Stimulated activated CD8-positive, alpha-beta memory T cell treated with anti-CD3 and anti-CD28 coated beads, Interleukin-12 subunit alpha, Interleukin-12 subunit beta, amount 100 ng/mL, for 24 hours (primary cell): ENCODE data around the gene SLAMF8.

Experiments used
- DNase-seq: peaks from one replicate; pipeline ENCODE4 v3.0.0-alpha.2; 2020; ENCODE audit errors: extremely low read depth

The SLAMF8 gene

DNA sequence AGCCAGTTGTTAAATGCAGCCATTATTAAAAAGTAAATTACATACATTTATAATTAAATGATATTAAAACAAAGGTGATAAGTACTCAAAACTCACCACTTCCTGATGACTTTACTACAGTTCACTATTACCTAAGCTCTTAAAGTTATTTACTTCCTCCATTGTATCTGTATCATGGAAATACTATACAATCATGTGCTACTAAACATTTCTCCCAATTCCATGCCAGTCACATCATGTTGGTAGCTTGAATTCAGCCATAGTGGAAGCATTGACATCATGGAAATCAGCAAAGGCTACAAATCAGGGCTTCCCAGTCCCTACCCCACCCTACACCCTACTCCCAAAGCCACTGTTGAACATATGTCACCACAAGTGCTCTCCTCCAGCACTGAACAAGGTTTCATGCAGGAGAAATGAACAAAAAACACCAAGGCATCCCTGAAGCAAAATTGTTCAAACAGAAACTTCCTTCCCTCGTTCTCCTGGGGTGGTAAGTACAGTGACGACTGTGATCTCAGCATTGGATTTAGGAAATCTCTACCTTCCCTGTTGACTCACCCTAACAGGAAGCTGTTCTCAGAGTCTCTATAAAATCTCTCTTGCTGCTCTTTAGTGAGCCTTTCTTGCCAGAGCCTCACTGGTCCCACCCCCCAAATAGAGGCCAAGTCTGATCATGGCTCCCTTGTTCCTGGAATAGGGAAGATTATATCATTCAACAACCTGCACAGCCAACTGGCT is 23.1 kb downstream of the SLAMF8 start:
- no peak for DNase-seq

DNA sequence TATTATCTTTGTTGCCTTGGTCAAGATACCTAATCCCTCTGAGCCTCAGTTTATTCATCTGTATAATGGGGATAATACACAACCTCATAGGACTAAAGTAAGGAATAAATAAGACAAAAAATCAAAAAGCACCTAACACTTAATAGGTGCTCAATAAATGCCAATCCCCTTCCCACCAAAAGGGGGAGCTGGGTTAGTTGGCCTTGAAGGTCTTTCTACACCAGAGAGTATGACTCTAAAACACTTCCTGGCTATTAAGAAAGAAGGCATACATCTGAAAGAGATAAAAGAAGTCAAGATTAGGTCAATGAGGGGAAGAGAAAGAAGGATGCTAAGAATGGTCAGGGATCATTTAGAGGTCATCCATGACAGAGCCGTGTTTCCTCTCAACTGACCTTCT is 24.7 kb downstream of the SLAMF8 start:
- no peak for DNase-seq

DNA sequence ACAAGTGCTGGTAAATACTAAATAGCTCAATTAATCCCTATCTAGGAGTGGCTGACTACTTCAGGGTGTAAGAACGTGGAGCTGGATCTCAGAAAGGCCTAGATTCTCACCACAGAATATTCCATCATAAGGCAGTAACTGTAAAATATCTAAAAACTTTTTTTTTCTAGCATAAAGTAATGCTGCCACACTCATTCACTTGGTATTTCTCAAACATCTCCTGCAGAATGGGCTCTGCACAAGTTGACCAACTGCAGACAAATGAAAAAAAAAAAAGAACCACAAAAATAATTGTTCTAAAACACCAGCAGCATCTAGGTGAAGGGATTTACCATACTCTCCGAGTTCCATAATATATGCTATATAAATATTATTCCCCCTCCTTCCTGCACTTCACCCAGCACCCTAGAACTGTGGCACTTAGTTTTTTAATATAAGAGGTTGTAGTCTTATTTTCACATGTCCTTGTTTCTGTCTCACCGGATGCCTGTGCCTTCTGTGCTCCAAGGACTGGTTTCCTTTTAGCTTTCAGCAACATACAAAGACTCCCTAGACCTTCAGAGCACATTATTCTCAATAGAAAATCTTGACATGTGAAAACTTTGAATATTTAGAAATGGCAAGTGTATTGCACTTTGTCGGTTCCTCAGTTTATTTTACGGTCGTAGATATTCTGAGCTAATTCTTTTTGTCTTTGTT is 26.9 kb downstream of the SLAMF8 start:
- DNase-seq: no peak

DNA sequence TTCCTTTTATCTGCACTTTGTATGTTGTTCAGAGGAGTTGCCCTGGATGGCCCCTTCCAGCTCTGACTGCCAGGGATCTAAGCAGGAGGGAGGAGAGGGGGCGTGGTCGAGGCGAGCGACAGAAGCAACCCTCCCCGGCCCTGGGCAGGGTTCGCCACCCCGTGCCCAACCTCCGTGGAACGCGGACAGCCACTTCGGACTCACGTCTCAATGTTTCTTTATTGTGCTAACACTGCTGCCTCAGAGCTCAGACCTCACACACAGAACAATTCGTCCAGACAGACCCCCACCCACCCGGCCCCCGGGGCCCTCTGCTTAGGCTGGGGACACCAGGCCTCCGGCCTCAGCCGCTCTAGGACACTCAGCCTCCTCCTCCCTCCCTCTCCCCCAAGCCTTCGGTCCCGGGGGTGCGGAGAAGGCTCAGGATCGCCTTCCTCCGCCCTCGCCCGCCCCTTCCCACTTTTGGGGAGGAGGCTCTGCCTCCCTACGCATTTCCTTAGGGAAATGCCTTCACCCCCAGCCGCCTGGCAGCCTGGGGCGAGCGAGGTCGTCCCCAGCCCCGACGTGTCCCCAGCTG is 27.5 kb downstream of the SLAMF8 start:
- no peak for DNase-seq

DNA sequence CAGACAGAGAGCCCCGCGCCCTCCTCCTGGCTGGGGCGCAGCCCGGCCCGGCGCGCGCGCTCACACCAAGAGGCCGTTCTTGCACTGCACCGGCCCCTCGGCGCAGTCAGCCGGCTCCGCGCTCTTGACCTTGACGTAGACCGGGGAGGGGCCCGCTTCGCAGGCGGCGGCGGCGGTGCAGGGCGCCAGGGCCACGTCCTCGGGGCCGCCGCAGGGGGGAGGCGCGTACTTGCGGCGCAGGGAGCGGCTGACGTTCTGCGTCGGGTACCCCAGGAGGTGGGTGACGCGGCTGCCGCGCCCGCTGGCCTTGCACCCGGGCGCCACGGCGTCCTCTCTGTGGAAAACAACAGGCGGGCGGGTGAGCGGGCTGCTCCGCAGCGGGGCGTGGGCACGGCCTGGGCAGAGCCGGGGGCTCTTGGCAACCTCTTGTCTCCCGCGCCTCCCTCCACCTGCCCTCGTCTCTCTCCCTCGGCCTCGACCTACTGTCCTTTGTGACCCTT is 28.1 kb downstream of the SLAMF8 start:
- peak; percentile 49 for DNase-seq

DNA sequence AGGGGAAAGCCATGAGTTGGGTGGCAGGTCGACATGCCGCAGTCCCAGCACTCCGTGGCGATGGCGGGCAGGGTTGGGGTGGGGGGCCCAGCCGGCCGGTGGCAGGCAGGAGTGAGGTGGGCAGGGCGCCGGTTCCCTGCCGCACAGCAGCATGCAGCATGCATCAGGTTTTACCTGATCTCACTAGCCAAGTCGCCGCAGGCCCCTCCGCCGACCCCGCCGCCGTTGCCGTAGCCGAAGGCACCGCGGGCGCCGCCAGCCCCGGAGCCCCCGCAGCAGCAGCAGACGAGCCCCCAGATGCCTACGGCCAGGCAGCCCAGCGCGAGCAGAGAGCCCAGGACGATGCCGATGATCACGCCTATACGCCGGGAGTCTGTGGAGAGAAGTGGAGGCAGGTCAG is 29.0 kb downstream of the SLAMF8 start:
- no peak for DNase-seq

DNA sequence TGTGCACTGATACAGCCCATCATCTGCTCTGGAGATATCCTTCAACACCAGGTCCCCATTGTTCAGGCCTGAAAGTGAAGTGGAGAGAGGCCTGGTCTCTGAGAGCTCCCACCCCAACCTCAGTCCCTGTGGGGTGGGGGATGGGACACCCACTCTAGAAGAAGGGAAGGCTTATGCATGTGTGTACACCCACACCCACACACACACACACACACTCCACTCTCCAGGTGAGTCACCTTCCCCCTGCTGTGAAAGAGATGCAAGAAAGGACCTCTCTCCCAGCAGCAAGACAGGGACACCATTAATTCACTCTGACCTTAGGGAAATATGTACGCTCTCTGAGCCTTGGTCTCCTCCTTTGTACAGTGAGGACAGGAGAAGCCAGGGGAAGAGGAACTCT is 29.9 kb downstream of the SLAMF8 start:
- no peak for DNase-seq

DNA sequence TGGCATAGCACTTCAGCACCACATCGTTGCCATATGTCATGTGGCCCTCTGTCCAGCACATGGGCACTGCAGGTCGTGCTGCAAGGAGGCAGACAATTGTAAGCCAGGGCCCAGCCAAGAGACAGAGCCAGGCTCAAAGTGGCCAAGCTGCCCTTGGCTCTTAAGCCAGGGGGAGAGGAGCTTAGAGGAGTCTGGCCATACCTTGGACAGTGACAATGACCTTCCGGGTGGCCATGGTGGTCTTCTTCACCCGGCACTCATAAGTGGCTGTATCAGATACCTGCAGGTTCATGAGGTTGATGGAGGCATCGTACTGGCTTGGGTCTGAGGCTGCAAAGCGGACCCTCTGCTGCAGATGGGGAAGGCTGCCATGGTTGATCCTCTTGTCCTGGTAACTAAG is 31.2 kb downstream of the SLAMF8 start:
- DNase-seq: no peak

DNA sequence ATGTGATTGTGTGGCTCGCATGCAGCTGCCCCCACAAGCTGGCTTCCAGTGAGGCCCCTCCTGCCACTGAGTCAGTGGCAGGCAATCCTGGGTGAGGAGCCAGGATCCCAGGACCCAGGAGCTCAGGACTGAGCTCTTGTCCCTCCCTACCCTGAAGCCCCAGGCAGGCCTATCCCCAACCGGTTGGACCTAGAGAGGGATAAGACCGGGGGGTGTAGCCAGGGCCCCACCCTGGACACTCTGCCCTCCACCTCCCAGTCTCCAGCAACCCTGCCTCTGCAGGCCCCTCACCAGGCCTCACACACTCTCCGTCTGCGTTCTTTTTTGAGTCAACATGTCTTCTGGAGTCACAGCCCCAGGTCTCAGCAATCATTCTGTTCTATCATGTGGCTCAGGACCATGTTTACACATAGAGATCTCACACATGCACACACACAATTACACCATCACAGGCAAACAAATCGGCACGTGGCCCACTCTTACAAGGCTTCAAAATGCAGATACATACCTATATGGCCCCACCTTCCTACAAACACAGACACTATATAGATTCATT is 33.2 kb downstream of the SLAMF8 start:
- no peak for DNase-seq

DNA sequence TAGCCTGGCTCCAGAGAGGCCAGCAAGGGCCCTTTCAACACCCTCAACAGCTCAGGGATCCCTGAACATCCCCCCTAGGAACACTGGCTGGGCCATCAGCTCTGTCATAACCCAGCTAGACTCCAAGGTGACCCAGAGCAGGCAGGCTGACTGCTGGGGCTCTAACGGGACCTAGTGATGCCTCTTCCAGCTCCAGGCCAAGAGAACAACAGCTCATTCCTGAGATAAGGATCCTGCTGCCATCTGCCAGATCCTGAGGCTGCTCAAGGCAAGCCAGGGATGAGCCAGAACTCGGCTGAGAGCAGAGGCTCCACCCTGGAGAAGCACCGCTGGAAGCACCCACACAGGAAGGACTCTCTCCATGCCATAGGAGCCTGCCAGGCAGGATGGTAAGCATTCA is 33.8 kb downstream of the SLAMF8 start:
- no peak for DNase-seq

DNA sequence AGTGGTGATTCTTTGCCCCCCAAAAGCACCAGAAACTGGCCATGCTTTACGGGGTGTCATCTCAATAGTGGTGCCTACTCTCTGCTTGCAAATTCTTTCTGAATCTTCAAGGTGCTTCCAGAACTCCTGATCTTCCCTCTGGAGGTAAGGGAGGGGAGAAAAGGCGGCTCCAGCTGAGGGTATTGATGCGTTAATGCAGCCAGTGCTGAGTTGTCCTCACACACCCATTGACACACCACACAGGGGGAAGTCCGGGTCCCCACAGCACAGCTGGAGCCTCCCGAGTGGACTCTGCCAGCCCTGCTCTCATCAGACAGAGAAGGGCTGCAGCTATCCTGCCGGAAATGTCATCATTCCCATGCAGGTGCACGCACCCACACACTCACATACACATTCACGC is 34.5 kb downstream of the SLAMF8 start:
- DNase-seq: no peak

DNA sequence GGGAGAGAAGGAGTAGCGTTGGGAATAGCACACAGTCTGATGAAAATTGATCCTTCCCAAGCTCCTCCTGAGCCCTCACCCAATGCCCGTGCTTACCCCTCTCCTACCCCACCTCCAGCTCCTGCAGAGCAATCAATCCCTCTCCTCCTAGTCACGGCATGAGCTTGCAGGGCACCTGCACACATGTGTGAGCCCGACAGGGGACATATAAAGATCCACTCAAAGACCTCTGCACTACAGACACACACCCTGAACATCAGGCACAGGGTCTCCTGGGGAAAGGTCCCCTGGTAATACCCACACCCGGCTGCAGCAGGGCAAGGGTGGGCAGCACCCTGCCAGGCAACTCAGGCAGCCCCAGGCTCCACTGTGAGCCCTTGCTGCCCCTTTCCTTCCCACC is 35.4 kb downstream of the SLAMF8 start:
- no peak for DNase-seq

DNA sequence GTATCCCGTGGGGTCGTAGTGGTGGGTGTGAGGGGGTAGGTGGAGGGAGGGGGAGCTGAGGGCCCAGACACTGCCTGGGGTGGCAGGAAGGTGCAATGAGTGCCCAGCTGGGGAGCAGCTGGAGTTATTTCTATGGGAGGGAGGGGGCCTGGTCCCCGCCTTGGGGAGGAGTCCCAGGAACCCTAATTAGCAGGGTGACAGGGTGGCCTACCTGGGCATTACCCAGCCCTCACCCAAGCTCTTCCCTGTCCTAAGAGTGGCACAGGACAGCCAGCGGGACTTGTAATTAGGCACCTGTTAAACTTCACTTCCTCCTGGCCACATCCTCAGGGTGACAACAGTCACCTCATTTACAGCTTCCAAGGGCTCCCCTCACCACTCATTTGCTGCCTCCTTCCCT is 35.9 kb downstream of the SLAMF8 start, which contains the start of gene VSIG8:
Gene VSIG8, minus strand, starts transcription at position 101 of the 400 bp plus-strand sequence. CDS start 136 bp downstream, outside the sequence.
- DNase-seq: no peak

DNA sequence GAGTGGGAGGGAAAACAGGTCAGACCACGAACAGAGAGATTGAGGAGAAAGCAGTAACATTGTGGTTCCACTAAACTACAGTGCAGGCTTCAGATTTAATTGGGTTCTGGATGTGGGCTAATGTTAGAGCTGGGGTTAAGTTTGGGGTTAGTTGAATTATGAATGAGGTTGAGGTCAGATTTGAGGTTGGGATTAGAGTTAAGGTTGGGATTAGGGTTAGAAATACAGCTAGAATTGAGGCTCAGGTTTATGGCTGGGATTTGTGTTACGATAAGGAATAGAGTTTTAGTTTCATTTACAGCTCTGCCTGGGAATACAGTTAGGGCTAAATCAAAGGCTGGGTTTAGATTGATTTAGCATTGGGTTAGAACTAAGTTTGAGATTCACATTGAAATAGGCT is 37.6 kb downstream of the SLAMF8 start:
- DNase-seq: no peak

DNA sequence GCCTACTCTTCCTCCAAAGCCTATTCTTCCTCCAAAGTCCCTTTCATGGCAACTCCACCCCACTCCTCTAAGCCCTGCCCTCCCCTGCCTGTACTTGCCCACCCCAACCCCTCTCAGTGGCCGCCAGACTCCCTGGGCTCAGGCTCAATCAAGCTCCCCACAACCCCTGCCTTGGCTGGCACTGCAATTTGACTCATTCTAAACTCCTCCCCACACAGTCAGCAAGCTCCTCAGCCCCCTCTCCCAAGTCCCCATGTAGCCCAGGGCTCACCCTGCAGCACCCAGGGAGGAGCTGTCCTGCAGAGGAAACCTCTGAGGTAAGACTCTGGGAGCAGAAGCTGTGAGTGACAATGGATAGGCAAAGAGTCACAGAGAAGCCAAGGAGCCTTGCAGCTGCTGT is 39.4 kb downstream of the SLAMF8 start:
- DNase-seq: no peak

DNA sequence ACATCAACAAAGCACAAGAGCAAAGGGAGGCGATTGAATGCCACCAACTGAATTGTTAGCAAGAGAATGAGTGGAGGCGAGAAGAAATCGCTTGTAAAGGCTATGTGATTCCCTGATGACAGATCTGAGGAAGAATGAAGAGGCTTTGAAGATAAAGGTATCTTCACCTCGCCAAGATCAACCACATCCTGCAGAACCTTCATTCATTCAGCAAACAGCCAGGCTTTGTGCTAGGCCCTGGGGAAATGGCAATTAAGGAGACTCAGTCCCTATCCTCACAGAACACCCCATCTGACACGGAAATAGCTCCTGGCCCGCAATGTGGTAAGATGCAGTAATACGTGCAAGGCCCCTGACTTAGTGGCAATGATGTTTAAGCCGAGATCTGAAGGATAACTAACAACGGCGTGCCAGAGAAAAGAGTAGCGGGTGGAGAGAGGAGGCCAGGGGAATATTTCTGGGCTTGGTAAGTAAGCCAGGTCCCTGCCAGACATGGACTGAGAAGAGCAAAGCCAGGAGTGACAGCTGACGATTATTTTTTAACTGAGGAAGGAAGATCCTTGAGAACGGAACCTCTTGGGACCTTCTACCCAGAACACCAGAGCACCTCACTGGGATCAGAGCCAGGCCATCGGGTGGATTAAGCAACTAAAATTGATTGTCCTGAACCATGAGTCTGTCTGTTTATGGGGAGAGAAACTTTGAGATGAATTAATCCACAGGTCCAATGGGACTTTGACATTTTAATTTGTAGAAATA is 40.4 kb downstream of the SLAMF8 start:
- DNase-seq: no peak

DNA sequence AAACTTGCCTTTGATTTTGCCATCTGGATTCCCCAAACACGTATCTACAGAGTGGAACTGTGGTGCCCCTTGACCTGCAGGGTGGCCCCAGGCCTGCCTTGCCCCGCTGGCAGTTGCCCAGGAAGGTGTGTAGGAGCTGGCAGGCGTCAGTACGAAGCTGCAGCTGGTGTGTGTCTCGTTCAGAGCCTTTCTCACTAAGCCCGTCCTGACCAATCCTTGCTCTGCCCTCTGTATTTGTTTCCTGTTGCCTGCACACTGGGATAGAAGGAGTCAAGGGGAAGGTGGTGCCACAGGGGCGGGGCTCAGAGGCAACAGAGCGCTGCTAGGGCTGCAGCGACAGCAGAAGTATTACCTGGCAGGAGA is 41.0 kb downstream of the SLAMF8 start:
- no peak for DNase-seq

DNA sequence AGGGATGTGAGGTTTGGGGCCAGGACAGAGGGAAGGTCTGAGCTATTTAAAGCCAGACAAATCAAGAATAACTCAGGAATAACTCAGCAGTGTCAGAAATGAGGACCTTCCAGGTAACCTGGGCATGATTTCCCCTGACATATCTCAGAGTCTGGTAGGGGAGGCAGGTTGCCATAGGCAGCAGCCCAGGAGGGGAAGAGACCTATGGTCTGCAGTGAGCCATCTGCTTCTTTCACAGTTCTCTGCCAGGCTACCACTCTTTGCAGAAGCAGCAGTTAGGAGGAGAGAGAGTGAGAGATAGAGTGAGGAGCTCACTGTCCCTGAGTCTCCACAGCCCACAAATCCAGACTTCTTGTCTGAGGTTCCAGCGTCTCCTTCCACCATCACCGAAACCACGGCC is 42.1 kb downstream of the SLAMF8 start:
- DNase-seq: no peak

DNA sequence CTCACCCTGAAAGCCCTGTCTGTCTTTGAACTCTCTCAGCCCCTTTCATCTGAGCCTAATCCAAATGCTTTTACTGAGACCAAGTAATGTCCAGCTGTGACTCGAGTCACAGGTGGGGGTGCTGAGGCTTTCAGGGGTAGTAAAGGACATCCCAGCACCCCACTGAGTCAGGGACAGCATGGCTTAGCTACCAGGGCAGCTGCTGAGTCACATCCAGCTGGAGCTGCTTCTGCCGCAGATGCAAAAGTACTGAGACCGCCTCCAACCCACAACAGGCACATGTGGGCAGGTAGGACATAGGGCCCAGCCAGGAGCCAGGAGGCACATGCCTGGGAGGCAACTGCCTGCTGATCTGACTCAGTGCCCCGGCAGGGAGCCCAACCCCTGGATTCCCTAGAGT is 42.5 kb downstream of the SLAMF8 start:
- DNase-seq: no peak

DNA sequence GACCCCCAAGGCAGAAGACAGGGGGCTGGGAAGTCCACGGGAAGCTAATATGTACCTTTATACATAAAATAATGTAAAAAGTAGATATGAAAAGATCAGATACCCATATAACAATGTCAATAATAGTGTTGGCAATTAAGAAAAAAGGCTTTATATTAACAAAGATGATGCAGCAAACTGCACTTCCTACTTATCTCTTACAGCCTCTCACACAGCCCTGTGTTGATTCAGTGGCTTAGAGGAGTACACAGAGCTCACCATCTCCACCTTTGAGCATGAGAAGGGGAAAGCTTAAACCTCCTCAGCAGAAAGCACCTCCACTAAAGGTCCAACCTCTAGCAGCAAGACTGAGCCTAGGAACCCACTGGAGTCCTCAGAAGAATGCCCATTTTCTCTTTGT is 42.9 kb downstream of the SLAMF8 start:
- no peak for DNase-seq

DNA sequence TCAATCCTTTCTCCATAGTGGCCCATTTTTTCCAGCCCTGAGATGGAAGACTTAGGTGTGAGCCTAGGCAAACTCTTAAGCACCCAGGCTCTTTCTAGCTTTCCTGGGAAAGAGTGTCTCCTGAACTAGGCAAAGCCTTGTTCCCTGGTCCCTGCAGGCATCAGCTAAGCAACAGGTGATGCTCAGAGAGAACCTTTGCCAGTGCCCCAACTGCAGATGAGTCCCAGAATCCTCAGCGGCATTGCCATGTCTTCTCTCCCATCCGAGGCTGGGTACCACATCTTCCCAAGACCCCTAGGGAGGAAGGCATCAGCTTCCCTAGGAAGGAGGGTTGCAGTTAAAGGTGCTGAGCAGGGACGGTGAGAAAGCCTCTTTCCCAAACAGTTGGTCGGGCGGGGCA is 44.0 kb downstream of the SLAMF8 start:
- no peak for DNase-seq

DNA sequence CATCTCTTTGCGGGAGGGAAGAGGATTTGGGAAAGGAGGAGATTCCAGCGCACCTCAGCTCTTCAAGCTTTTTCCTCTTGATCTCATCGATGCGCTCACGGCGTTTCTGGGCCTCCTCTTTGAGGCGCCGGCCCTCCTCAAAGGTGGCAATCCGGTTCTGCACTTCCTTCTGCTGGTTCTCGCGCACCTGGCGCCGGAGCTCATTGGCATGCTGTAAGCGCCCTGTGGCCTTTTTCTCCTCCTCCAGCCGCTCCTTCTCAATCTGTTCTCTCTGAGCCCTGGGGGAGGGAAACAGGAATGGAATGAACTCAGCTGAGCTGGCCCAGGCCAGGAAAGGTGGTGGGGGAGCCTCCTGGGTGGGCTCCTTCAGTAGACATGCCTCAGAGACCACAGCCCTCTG is 46.2 kb downstream of the SLAMF8 start:
- no peak for DNase-seq
